ENCODE results near the gene LETM1. TPM values are rescaled to one million over a fixed set of nuclear protein-coding genes. Genes with fewer than 3 reads are reported as not detected.

The LETM1 gene
- total and polyA plus RNA-seq, 2 of the 13 experiments (the other 11 are each of a cell fraction or from before 2014, with no cell fraction given), result 9.7 to 41.6 TPM

DNA sequence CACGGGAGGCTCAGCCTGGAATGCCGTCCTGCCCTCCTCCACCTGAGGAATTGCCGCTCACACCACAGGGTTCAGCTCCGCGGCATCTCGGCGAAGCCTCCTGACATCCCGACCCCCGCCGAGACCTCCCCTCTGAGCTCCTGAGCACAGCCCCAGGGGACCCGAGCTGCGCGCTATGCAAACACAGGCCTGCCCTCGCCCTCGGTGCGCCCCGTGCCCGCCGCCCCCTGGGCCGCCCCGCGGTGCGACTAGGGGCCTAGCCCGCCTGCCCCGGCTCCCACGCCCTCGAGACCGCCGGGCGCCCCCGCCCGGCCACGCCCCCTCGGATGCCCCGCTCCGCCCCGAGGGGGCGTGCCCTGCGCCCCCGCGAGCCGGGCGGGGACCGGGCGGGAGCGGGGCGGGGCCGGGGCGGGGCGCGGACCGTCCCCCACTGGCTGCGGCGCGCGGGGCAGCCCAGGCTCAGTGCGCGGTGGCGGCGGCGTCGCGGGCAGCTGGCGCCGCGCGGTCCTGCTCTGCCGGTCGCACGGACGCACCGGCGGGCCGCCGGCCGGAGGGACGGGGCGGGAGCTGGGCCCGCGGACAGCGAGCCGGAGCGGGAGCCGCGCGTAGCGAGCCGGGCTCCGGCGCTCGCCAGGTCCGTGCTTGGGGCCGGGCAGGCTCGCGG lies 63.0 kb downstream of the LETM1 start, which contains the start of gene FGFR3 (continued):
- TF ChIP-seq, protein P1, sequence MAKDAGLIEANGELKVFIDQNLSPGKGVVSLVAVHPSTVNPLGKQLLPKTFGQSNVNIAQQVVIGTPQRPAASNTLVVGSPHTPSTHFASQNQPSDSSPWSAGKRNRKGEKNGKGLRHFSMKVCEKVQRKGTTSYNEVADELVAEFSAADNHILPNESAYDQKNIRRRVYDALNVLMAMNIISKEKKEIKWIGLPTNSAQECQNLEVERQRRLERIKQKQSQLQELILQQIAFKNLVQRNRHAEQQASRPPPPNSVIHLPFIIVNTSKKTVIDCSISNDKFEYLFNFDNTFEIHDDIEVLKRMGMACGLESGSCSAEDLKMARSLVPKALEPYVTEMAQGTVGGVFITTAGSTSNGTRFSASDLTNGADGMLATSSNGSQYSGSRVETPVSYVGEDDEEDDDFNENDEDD (CRISPR knock-in tag; IDR thresholded peaks at IDR 0.05; ENCODE audit: borderline replicate concordance), result peak; percentile 70; the same call in 1 of the 2 replicates
- TF ChIP-seq FOXC1 (CRISPR knock-in tag; IDR thresholded peaks at IDR 0.05; ENCODE audit: borderline replicate concordance) (0 out of 2 replicates have a peak, but pooled peaks have one; percentile 19), JUNB (CRISPR knock-in tag; IDR thresholded peaks at IDR 0.05; ENCODE audit: borderline replicate concordance) (no peak), HNRNPLL (IDR thresholded peaks at IDR 0.05; ENCODE audit: low read depth, low read length, poor library complexity, severe bottlenecking) (peak; percentile 92), TBX3 (IDR thresholded peaks at IDR 0.05; ENCODE audit: borderline replicate concordance) (no peak), ZNF234 (CRISPR knock-in tag; conservative IDR thresholded peaks at IDR 0.05) (no peak), DR1 (CRISPR knock-in tag; IDR thresholded peaks at IDR 0.05) (no peak; the same call in 1 of the 2 replicates), ZFP36L2 (CRISPR knock-in tag; IDR thresholded peaks at IDR 0.05) (no peak), ZNF724P (CRISPR knock-in tag; IDR thresholded peaks at IDR 0.05; ENCODE audit: borderline replicate concordance) (no peak; the same call in 1 of the 2 replicates), HHEX (CRISPR knock-in tag; IDR thresholded peaks at IDR 0.05) (no peak), ZFYVE20 (CRISPR knock-in tag; IDR thresholded peaks at IDR 0.05; ENCODE audit: borderline replicate concordance, low read depth) (peak; percentile 62; the same call in 1 of the 2 replicates), PITX1 (CRISPR knock-in tag; IDR thresholded peaks at IDR 0.05) (0 out of 2 replicates have a peak, but pooled peaks have one; percentile 16), FOXO1 (CRISPR knock-in tag; IDR thresholded peaks at IDR 0.05) (0 out of 2 replicates have a peak, but pooled peaks have one; percentile 35), RFXANK (CRISPR knock-in tag; IDR thresholded peaks at IDR 0.05) (no peak)
- TF ChIP-seq, protein P2, sequence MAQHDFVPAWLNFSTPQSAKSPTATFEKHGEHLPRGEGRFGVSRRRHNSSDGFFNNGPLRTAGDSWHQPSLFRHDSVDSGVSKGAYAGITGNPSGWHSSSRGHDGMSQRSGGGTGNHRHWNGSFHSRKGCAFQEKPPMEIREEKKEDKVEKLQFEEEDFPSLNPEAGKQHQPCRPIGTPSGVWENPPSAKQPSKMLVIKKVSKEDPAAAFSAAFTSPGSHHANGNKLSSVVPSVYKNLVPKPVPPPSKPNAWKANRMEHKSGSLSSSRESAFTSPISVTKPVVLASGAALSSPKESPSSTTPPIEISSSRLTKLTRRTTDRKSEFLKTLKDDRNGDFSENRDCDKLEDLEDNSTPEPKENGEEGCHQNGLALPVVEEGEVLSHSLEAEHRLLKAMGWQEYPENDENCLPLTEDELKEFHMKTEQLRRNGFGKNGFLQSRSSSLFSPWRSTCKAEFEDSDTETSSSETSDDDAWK (CRISPR knock-in tag; IDR thresholded peaks at IDR 0.05), result no peak
- TF ChIP-seq, protein P3, sequence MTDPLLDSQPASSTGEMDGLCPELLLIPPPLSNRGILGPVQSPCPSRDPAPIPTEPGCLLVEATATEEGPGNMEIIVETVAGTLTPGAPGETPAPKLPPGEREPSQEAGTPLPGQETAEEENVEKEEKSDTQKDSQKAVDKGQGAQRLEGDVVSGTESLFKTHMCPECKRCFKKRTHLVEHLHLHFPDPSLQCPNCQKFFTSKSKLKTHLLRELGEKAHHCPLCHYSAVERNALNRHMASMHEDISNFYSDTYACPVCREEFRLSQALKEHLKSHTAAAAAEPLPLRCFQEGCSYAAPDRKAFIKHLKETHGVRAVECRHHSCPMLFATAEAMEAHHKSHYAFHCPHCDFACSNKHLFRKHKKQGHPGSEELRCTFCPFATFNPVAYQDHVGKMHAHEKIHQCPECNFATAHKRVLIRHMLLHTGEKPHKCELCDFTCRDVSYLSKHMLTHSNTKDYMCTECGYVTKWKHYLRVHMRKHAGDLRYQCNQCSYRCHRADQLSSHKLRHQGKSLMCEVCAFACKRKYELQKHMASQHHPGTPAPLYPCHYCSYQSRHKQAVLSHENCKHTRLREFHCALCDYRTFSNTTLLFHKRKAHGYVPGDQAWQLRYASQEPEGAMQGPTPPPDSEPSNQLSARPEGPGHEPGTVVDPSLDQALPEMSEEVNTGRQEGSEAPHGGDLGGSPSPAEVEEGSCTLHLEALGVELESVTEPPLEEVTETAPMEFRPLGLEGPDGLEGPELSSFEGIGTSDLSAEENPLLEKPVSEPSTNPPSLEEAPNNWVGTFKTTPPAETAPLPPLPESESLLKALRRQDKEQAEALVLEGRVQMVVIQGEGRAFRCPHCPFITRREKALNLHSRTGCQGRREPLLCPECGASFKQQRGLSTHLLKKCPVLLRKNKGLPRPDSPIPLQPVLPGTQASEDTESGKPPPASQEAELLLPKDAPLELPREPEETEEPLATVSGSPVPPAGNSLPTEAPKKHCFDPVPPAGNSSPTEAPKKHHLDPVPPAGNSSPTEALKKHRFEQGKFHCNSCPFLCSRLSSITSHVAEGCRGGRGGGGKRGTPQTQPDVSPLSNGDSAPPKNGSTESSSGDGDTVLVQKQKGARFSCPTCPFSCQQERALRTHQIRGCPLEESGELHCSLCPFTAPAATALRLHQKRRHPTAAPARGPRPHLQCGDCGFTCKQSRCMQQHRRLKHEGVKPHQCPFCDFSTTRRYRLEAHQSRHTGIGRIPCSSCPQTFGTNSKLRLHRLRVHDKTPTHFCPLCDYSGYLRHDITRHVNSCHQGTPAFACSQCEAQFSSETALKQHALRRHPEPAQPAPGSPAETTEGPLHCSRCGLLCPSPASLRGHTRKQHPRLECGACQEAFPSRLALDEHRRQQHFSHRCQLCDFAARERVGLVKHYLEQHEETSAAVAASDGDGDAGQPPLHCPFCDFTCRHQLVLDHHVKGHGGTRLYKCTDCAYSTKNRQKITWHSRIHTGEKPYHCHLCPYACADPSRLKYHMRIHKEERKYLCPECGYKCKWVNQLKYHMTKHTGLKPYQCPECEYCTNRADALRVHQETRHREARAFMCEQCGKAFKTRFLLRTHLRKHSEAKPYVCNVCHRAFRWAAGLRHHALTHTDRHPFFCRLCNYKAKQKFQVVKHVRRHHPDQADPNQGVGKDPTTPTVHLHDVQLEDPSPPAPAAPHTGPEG (CRISPR knock-in tag; IDR thresholded peaks at IDR 0.05), result no peak
- TF ChIP-seq, protein P4, sequence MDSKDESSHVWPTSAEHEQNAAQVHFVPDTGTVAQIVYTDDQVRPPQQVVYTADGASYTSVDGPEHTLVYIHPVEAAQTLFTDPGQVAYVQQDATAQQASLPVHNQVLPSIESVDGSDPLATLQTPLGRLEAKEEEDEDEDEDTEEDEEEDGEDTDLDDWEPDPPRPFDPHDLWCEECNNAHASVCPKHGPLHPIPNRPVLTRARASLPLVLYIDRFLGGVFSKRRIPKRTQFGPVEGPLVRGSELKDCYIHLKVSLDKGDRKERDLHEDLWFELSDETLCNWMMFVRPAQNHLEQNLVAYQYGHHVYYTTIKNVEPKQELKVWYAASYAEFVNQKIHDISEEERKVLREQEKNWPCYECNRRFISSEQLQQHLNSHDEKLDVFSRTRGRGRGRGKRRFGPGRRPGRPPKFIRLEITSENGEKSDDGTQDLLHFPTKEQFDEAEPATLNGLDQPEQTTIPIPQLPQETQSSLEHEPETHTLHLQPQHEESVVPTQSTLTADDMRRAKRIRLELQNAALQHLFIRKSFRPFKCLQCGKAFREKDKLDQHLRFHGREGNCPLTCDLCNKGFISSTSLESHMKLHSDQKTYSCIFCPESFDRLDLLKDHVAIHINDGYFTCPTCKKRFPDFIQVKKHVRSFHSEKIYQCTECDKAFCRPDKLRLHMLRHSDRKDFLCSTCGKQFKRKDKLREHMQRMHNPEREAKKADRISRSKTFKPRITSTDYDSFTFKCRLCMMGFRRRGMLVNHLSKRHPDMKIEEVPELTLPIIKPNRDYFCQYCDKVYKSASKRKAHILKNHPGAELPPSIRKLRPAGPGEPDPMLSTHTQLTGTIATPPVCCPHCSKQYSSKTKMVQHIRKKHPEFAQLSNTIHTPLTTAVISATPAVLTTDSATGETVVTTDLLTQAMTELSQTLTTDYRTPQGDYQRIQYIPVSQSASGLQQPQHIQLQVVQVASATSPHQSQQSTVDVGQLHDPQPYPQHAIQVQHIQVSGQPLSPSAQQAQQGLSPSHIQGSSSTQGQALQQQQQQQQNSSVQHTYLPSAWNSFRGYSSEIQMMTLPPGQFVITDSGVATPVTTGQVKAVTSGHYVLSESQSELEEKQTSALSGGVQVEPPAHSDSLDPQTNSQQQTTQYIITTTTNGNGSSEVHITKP (CRISPR knock-in tag; IDR thresholded peaks at IDR 0.05; ENCODE audit: low read depth), result no peak
